DOHH2 (cell line): Measurements from ENCODE around the gene SMR3B.

Source experiments
- CTCF ChIP-seq: fragments of 200-600 bp; sonication (generic); IDR thresholded peaks from one replicate; pipeline ENCODE4 v1.5.1; 2014; ENCODE audit warnings: antibody characterized with exemption, mild to moderate bottlenecking, low read depth, low read length; ENCODE audit not compliant: poor library complexity, severe bottlenecking
- EZH2phosphoT487 ChIP-seq: fragments of 200-600 bp; sonication (generic); IDR thresholded peaks from 2 replicates; pipeline ENCODE4 v1.6.1; 2017; ENCODE audit warnings: borderline replicate concordance, mild to moderate bottlenecking, antibody characterized with exemption, low read length, moderate library complexity, mixed read lengths

DNA sequence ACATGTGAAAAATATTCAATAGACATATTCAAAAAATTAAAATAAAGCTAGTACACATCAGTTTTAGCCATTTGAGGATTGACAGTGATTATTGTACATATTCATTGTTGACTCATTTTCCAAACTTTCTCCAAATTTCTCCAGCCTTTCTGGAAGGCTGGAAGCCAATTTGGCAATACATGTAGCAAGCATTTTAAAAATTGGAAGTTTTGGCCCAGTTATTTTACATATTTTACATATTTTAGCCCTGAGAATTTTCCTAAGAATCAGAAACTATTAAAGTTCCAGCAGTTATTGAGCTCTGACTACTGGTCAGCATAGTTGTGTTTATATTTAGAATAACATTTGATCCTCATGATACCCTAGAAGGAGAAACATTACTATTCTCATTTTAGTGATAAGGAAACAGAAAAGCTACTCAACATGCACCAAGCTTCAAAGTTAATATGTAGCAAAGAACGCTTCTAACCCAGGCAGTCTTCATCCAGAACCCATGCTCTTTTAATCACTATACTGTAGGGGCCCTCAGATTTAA, 45.0 kb upstream of the SMR3B start:
- no peak for TF ChIP-seq CTCF
- no peak for TF ChIP-seq EZH2phosphoT487
